Medulla oblongata (tissue), 1 donor: Measurements from ENCODE around the gene CDKN2AIPNL.

Experiments used
- DNase-seq: peaks from one replicate; pipeline ENCODE4 v3.0.0-alpha.2; 2015; ENCODE audit errors: extremely low spot score

CDKN2AIPNL gene, protein sequence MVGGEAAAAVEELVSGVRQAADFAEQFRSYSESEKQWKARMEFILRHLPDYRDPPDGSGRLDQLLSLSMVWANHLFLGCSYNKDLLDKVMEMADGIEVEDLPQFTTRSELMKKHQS

DNA sequence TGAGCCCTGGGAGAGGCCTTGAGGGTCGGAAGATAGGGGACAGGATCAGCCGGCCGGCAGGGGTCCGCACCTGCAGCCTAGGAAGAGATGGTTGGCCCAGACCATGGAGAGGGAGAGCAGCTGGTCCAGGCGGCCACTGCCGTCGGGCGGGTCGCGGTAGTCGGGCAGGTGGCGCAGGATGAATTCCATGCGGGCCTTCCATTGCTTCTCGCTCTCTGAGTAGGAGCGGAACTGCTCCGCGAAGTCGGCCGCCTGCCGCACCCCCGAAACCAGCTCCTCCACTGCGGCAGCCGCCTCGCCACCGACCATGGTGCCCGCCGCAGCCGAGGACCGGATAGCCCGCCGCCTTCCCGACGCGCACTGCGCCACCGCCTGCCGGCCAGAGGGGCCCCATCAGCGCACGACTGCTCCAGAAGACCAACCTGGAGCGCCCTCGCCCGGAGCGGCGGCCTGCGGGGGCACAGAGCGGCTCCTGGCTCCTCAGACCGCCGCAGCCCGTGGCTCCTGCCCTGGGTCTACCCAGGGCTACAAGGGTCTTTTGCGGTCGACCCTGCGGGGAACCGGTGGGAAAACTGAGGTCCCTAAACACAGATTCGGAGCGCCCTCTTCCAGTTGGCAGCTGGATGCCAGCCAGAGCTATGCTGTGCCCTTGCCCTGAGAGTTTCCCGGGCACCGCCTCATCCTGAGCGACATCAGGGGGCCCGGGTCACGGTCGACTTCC is at the start of gene CDKN2AIPNL:
TSS of gene CDKN2AIPNL (minus strand) at position 336 of the 721 bp plus-strand sequence. CDS start at position 309, 27 bp downstream.
- DNase-seq, result peak; percentile 91

DNA sequence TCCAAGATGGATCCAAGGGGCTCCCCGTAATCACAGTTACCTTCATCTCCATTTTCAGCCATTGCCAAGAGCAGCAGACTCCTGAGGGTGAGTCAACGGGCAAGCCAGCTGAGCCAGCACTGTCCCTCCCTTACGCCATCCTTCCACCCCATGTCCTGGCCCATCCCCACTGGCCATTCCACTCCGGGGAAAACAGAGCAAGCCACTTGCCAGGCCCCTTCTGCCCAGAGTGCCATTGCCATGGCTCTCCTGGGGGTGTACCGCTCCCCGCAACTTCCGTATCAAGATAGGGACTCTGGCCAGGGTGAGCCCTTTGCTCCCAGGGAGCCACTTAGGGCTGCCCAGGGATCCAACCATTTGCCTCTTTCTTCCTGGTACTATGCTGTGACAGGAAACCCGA is 48.9 kb upstream of the CDKN2AIPNL start:
- no peak for DNase-seq

DNA sequence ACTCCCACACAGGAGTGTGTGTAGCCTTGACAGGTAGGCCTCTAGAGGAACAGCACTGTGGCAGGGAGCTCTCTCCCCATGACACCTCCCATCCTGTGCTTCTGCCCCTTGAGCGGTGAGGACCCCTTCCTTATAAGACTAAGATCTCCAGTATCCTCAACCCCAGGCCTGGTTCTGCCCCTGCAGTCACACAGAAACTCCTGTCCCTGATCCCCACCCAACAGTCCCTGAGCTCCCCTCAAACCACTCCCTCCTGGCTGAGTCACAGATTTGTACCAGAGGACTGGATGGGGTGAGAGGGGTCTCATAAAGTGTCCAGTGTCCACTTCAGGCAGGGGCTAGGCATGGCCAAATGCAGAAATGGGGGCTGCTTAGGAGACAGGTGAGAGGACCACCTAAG is 47.8 kb upstream of the CDKN2AIPNL start:
- no peak for DNase-seq

DNA sequence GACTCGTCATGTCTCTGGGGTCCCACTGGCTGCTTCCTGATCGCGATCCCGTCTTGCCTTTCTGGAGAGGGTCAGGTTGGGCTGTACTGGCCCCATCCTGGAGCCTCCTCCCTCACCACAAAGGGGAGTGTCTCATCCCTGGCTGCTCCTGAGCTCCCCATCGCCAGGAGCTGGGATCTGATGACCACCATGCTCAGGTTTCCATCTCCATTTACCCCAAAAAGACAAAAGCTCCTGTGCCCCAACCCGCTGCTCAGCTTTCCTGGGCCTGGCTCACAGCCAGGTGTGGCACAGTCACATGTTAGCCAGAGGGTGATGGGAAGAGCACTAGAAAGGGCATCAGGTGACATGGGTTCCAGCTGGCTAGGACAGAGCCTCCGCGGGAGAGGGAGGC is 47.3 kb upstream of the CDKN2AIPNL start:
- no peak for DNase-seq

DNA sequence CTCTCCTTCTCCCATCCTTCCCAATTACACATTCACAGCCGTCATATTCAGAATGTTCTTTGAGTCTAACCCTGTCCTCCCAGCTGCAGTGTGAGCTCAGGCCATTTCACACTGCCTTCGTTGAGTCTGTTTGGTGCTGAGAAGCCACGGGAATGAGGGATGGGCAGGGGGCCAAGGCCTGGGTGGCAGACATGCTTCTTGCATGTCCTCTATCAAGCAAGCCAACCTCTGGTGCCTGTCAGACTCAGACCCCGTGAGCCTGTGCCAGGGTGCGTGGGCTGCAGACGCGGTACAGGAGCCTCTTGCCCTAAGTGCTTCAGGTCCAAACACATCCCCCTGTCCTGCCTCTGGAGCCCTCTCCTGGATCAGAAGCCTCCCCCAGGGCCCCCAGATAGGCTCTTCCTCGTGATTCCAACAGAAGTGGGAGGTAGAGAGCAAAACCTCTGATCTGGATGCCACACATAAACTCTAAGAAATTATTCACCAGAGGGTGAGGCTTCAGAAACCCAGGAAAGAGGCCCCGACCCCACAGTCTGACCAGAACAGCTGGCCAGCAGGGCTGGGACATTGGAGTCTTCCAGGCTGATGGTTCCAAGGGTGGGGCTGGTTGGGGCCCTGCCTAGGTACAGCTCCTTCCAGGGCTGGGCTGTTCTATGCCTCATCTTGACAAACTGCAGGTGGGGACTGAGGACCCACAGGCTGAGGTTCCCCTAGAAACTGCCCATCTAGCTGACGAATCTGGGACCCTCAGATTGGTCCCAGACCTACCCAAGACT is 46.7 kb upstream of the CDKN2AIPNL start:
- DNase-seq, result no peak

DNA sequence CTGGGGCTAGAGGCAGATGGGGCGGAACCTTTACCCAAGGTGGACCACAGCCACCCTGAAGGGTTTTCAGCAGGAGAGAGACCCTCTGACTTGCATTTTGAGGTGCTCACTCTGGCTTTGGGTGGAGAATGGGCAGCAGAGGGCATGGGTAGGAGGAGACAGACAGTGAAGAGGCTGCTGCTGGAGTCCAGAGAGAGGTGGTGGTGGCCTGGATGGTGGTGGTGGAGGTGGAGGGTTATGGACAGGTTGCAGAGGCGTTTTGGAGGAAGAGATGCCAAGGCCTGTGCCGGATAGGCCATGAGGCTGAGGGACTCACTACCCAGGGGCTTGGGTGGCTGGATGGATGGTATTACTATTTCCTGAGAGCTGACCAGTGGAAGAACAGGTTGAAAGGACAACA is 46.1 kb upstream of the CDKN2AIPNL start:
- no peak for DNase-seq

DNA sequence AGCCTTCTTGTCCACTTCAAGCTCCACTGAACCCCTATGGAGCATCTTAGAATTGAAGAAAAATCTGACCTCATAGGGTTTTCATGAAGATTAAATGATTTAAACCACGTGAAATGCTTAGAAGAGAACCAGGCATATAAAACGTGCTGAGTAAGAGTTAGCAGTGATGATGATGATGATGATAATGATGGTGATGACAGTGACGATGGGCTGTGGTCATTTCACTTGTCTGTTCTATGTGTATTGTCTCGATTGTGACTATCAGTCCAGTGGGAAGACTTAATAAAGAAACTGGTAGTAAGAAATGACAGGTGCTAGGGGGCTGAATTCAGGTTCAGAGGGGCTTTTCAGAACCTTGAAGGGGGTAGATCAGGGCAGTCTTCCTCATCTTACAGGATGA is 45.1 kb upstream of the CDKN2AIPNL start:
- DNase-seq, result no peak

DNA sequence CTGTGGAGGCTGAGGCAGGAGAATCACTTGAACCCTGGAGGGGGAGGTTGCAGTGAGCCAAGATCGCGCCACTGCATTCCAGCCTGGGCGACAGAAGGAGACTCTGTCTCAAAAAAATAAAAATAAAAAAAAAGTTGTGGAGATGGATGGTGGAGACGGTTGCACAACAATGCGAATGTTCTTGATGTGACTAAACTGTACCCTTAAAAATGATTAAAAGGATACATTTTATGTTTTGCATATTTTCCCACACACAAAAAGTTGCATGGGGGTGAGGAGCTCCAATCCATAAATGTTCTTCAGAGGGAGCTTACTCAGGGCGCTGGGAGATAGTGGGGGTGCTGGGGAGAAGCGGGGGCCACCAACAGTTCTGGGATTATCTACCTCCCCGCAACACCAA is 43.8 kb upstream of the CDKN2AIPNL start:
- no peak for DNase-seq

DNA sequence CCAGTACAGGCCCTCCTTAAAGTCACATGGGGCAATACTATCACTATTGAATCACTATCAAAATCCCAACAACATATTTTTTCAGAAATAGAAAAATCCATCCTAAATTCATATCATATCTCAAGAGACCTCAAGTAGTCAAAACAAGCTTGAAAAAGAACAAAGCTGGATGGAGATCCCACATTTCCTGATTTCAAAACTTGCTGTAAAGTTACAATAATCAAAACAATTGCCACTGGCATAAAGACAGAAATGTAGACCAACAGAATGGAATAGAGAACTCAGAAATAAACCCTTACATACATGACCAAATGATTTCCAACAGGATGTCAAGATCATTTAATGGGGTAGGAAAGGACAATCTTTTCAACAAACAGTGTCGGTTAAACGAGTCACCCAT is 41.3 kb upstream of the CDKN2AIPNL start:
- DNase-seq, result no peak

DNA sequence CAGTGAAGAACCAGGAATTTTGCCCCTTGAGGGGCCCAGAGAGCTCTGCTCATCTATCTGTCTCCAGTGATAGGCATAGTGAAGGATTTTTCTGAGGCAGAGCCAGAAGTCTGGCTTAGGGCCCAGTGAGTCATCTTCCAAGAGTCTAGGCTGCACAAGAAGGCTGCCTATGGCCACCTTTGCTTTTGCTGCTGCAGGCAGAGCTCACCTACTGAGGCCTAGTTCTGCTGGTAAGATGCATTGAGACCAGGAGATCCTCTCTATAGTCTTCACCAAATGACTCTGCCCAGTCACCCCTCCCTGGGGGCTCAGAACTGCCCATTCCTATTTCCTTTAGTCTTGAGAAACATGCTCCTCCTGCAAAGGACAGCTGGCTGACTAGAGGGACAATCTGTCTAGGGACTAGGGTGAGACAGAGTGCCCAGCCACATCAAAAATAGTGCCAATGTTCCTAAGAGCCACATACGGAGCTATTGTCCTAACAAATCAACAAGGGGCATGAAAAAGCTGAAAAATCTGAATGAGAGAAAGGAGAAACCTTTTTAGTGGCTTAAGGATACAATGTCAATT is 40.3 kb upstream of the CDKN2AIPNL start:
- DNase-seq, result no peak

DNA sequence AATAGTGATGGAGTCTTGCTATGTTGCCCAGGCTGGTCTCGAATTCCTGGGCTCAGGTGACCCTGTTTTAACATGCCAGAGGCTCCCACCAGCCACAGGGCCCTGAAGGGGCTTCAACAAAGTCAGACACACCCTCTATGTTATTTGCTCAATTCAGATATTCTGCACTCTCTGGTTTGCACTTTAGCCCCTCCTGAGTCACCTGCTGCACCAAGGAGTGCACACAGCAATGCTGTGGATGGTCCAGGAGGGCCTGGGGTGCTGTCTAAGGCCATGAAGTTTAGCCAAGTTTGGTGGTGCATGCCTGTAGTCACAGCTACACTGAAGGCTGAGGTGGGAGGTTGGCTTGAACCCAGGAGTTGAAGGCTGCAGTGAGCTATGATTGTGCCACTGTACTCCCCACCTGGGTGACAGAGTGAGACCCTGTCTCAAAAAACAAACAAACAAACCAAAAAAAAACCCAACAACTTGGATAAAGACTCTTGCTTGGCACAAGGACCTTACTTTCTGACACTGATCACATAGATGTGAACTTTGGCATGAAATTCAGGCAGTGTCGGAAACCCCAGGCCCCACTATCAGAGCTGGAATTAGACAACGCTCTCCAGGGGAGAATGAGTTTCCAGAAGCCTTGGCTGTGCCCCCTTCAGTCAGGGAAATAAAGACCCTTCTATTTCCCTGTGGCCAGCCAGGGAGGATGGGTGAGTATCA is 39.7 kb upstream of the CDKN2AIPNL start:
- DNase-seq, result no peak

DNA sequence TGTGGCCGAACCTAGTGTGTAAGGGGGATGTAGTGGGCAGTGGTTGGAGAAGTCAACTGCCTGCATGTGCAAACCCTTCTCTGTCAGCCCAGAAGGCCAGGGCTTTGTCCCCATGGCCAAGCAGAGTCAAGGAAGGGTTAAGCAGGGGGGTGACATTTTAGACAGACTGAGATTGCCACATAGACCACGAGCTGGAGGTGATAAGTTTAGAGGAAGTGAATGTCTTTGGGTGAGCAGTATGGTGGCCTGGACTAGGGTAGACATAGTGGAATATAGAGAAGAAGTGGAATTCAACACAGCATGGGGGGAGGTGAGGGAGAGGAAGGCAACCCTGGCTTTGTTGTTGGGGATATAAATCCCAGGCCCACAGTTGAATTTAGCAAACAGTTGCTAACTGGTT is 38.7 kb upstream of the CDKN2AIPNL start:
- DNase-seq, result no peak

DNA sequence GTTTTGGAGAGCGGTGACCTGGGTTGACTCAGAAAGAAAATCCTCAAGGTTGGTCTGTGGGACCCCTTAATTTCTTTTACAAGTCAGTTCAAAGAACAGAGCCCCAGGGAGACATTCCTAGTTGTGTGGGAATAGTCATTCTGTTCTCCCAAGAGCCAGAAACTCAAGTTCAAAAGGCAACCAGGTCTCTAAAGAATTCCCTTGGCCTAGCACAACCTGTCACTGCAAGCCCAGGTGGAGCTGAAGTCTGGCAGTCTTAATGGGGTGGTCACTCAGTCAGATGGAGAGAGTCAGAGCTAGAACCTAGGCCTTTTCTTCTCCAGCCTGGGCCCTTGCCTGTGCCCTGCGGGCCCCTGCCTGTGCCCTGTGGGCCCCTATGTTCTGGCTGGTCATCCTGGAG is 37.5 kb upstream of the CDKN2AIPNL start:
- no peak for DNase-seq

DNA sequence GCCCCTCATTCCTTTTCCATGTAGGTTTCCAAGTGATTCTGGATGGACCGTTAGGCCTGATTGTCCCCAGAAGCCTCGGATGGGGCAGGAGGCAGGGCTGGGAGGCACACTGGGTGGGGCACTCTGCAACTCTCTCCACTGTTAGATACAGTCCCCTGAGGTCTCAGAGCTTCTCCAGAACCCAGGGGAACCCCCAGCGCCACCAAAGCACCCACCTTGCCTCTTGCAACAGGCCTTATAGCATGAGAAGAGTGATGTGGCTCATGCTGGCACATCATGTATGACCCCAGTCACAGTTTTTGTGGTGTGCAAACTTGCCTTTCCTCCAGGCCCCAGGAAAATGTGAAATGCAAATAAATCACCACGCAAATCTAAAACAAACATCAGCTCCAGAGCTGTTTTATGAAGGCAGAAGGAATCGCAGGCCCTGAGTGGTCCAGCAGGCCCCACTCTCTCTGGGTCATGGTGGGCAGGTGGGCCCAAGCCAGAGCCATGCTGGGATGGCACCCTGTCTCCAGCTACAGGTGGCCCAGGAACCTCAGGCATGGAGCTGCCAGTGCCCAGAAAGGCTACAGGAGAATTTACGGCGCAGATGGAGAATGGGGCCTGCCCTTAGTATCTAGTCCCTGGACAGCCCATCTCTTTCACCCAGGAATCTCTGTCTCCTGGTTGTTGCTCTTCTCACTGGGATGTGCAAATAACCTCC is 36.3 kb upstream of the CDKN2AIPNL start:
- no peak for DNase-seq

DNA sequence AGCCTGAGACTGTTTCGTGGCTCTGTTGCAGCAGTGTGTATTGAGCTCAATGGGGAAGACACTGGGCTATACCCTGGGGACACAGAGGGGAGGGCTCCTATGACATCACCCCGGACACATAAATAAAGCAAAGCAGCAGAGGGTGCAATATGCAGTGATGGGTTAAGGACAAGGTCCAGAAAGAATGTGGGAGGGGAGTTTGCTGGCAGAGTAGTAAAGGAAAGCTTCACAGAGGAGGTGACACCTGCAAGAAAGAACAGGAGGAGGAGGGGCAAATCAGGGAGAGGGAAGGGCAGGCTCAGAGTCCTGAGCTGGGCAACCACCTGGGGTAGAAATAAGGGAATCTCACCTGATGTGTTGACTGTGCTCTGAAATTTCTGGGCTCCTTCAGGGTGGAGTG is 35.3 kb upstream of the CDKN2AIPNL start:
- no peak for DNase-seq

DNA sequence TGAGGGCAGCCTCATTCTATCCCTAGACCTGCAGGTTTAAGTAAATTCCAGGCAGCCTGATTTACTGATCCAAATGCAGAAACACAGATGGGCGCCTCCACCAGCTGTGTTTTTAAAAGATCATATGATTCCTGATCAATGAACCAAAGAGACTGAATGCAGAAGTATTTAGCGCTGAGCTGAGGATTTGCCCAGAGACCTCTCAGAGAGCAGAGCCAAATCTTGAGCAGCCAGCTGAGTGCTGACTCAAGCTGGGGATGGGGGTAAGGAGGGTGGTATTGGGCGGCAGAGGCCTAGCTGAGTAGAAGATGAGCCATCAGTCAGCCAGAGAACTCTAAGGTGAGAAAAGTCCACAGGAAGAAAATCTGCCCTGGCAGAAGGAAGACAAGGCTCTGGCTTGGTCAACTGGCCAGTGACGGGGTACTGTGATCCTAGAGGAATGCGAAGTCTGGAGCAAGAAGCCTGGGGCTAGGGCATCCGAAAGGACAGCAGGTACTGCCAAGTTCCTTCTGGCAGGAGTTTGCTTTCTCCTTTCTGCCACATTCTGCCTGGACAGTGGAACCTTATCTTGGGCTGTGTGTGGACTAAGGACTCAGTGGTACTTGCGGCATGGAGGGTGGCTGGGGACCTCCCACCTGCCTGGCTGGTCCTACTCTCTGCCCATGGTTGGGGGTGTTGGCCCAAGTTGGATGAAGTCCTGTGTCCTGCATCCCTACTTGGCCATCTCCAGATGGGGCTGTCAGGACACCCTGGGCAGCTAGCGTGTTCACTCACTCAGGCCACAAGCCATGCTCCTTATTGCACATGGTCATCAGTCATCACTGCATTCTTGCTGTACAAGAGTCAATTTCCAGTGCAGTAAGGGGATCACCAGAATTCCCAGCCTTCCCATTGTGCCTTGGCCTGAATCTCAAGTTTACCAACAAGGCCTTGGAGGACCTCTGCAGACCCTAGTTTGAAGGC is 34.5 kb upstream of the CDKN2AIPNL start:
- no peak for DNase-seq

DNA sequence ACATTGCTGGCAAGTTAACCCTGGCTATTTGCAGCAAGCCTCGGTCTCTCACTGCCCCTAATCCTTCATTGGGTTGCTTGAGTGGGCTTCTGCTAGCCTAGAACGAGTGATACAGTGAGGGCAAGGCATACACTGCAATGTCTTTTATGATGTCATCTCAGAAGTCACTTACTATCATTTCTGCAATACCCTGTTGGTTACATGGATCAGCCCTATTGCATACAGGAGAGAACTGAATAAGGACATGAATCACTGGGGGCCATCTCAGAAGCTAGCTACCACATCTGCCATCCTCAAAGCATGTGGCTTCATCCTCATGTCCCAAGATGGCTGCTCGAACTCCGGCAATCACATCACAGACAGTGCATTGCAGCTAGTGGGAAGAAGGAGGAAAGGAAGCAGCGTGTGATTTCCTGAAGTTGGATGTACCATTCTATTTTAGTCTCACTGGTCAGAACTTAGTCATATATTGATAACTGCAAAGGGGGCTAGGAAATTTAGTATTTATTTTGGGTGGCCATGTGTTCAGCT is 33.3 kb upstream of the CDKN2AIPNL start:
- DNase-seq, result no peak

DNA sequence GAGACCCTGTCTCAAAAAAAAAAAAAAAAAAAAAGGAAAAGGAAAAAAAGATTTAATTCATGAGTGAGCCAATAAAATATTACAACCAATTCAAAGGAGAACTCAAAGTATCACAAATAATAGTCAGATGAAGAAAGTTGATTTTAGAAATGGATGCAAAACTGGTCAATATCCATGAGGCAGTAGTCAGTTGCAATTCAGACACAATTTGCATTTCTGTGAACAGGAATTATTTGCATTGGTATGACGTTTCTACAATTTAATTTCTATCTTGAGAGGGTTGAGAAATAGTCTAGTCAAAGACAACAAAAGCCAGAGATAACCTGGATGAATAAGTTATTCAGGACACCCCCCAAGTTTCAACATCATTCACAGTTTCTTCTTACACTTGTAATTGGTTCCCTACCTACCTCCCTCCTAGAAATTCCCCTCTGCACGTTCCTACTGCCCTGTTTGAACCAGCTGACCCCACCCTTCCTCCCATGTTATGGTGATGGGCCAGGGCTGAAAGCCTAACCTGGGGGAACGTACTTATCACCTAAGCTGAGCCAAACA is 28.6 kb upstream of the CDKN2AIPNL start:
- DNase-seq, result no peak

DNA sequence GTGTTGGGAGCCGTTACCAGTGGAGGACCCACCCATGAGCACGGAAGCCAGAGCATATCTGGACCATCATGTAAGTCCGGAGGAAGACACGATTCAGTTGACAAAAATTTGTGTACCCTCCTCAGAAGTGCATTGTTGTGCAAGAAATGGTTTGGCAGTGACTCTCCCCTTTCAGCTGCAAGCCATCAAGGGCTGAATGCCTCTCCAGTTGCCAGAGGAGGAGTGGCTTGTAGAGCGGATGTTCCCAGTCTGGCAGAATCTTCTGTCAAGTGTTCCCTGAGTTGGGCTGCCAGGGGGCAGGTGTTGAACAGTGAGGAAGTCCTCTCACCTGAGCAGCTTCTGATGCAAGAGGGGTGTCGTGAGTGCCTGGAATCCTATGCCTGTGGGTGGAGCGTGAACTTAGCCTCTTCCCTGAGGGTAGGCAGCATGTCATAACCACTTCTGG is 27.6 kb upstream of the CDKN2AIPNL start:
- DNase-seq, result peak; percentile 62

DNA sequence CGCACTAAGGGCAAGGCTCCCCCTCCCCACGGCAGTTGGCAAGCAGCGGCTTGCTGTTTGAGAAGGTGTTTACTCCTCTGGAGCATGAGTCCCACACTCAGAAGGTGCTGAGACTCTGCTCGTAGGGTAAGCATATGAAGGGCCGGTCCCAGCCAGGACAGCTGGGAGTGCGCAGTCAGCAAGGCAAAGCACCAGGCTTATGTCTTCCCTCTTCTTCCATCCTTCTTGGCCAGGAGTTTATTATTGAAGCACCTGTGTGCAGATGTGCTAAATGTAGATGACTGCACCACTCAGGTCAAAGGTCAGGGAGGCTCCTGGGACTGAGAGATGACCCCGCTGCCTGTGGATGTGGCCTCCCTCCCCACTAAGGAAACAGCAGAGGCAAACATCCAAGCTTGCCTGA is 27.0 kb upstream of the CDKN2AIPNL start:
- no peak for DNase-seq
